Measurements from ENCODE around the gene ZDHHC5.

- no peak for TF ChIP-seq CTCF (IDR thresholded peaks at IDR 0.05; ENCODE audit: borderline replicate concordance, extremely low read depth, low read length, poor library complexity, severe bottlenecking)
- TF ChIP-seq EZH2 (IDR thresholded peaks at IDR 0.05; ENCODE audit: borderline replicate concordance, low read depth, low read length, severe bottlenecking): no peak
Measured at GRCh38 chr11:57652662-57653061, 15.3 kb upstream of the ZDHHC5 start.

Measured in DND-41 (cell line).